H54 (cell line): ENCODE measurements around the gene UBQLN2.
"Not testable (repeated sequence)": the region's sequence is repeated elsewhere in the genome, so short reads cannot be mapped to it uniquely, and the experiment has no call there.

Experiments used
- DNase-seq: peaks from one replicate; pipeline ENCODE4 v3.0.0; 2011; ENCODE audit warnings: low spot score, mixed read lengths; ENCODE audit not compliant: insufficient read length
- FAIRE-seq: peaks from 3 replicates; lab custom pipeline; 2011; peaks lifted over from hg19 to GRCh38; lab: Jason Lieb, UNC
- POLR2A ChIP-seq: IDR thresholded peaks from 2 replicates; pipeline ENCODE4 v1.6.1; 2011; ENCODE audit warnings: low read depth, mild to moderate bottlenecking, low read length

Gene UBQLN2

GRCh38 chrX:56563231-56564161 is at the start of gene UBQLN2:
UBQLN2 (plus strand) TSS chrX:56563627; CDS start chrX:56563874, 247 bp downstream.
- DNase-seq, result no peak
- peak; percentile 76 for TF ChIP-seq POLR2A
- no peak for FAIRE-seq

GRCh38 chrX:56519642-56520041 is 43.8 kb upstream of the UBQLN2 start:
- no peak for DNase-seq
- no peak for TF ChIP-seq POLR2A
- FAIRE-seq, result no peak

- FAIRE-seq, DNase-seq: not testable (repeated sequence)
Measured at GRCh38 chrX:56529482-56530007, 33.9 kb upstream of the UBQLN2 start.

GRCh38 chrX:56530011-56530410 is 33.4 kb upstream of the UBQLN2 start:
- no peak for TF ChIP-seq POLR2A
- no peak for DNase-seq
- FAIRE-seq, result no peak

GRCh38 chrX:56550667-56551066 is 12.8 kb upstream of the UBQLN2 start:
- TF ChIP-seq POLR2A, result no peak
- FAIRE-seq (no peak), DNase-seq (no peak)

- no peak for FAIRE-seq
- DNase-seq, result no peak
- no peak for TF ChIP-seq POLR2A
Measured at GRCh38 chrX:56554870-56555269, 8.6 kb upstream of the UBQLN2 start.

GRCh38 chrX:56557376-56557929 is 6.0 kb upstream of the UBQLN2 start:
- DNase-seq, result no peak
- no peak for FAIRE-seq
- TF ChIP-seq POLR2A, result no peak

GRCh38 chrX:56564164-56564885 is 898 bp downstream of the UBQLN2 start:
- DNase-seq, result no peak
- no peak for FAIRE-seq
- TF ChIP-seq POLR2A, result 0 out of 2 replicates have a peak, but pooled peaks have one; percentile 20

GRCh38 chrX:56564921-56565840 is 1.8 kb downstream of the UBQLN2 start:
- FAIRE-seq, result no peak
- TF ChIP-seq POLR2A, result no peak
- no peak for DNase-seq

GRCh38 chrX:56569378-56570057 is 6.1 kb downstream of the UBQLN2 start:
- no peak for DNase-seq
- no peak for FAIRE-seq
- no peak for TF ChIP-seq POLR2A

GRCh38 chrX:56572975-56573374 is 9.5 kb downstream of the UBQLN2 start:
- no peak for FAIRE-seq
- no peak for TF ChIP-seq POLR2A

GRCh38 chrX:56574861-56575260 is 11.4 kb downstream of the UBQLN2 start:
- DNase-seq (no peak), FAIRE-seq (no peak)
- TF ChIP-seq POLR2A, result no peak

More at GRCh38 chrX:56572975-56573374, 9.5 kb downstream of the UBQLN2 start:
- DNase-seq, result no peak
